ENCODE data around the gene SLC39A10. TPM values are rescaled to one million over a fixed set of nuclear protein-coding genes. Genes with fewer than 3 reads are reported as not detected.

Gene SLC39A10
- total RNA-seq, 2 donors from 2014 or later: 26.3 to 27.6 TPM

DNA sequence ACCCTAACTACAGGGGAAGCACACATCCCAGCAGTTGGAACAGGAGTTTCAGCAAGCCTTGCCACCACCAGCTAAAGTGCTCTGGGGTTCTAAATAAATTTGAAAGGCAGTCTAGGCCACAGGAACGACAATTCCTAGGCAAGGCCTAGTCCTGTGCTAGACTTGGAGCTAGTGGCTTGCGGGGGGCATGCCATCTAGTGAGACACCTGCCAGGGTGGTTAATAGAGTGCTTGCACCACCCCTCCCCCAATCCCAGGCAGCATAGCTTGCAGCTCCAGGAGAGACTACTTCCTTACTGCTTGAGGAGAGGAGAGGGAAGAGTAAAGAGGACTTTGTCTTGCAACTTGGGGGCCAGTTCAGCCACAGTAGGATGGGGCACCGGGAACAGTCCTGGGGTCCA, 101.8 kb downstream of the SLC39A10 start:
- no peak for TF ChIP-seq POLR2AphosphoS5 (IDR thresholded peaks at IDR 0.05)
- TF ChIP-seq POLR2A (IDR thresholded peaks at IDR 0.05): no peak
- TF ChIP-seq, protein P1, sequence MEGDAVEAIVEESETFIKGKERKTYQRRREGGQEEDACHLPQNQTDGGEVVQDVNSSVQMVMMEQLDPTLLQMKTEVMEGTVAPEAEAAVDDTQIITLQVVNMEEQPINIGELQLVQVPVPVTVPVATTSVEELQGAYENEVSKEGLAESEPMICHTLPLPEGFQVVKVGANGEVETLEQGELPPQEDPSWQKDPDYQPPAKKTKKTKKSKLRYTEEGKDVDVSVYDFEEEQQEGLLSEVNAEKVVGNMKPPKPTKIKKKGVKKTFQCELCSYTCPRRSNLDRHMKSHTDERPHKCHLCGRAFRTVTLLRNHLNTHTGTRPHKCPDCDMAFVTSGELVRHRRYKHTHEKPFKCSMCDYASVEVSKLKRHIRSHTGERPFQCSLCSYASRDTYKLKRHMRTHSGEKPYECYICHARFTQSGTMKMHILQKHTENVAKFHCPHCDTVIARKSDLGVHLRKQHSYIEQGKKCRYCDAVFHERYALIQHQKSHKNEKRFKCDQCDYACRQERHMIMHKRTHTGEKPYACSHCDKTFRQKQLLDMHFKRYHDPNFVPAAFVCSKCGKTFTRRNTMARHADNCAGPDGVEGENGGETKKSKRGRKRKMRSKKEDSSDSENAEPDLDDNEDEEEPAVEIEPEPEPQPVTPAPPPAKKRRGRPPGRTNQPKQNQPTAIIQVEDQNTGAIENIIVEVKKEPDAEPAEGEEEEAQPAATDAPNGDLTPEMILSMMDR (IDR thresholded peaks at IDR 0.05): no peak
- Histone ChIP-seq H3K27me3 (replicated peaks; ENCODE audit: insufficient read depth) (no peaks in the 10 kb centered on the region), H3K27ac (no peak overlapping the region), H3K9me3 (no peaks in the 10 kb centered on the region), H3K36me3 (no peaks in the 10 kb centered on the region), H3K4me3 (no peak overlapping the region), H3K4me1 (replicated peaks) (no peaks in the 10 kb centered on the region)
- intact Hi-C loops (cut with DNase I): no loop called here
- DNase-seq (ENCODE audit: low spot score): no peak
- 96% methylated on average over 3 of the region's 3 CpGs for WGBS

DNA sequence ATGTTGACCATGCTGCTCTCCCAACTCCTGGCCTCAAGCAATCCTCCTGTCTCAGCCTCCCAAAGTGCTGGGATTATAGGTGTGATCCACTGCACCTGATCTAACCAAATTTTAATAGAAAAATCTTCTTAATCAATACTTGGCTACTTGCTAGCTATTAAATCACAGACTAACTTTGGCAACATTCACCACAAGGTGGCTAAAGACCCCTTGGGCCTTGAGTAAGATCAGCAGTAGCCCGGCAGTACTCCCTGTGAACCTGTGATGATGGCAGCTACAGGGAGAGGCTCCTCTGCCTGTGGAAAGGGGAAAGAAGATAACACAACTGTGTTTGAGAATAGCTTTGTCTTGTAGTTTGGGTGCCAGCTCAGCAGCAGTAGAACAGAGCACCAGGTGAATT, 102.9 kb downstream of the SLC39A10 start:
- H3K4me1 ChIP-seq (replicated peaks): no peaks in the 10 kb centered on the region
- intact Hi-C loops (cut with DNase I): no loop called here
- no peak for DNase-seq (ENCODE audit: low spot score)
- H3K27me3 ChIP-seq (replicated peaks; ENCODE audit: insufficient read depth): no peaks in the 10 kb centered on the region
- TF ChIP-seq POLR2AphosphoS5 (IDR thresholded peaks at IDR 0.05): no peak
- TF ChIP-seq POLR2A (IDR thresholded peaks at IDR 0.05): no peak
- TF ChIP-seq, protein P1 (IDR thresholded peaks at IDR 0.05): no peak
- H3K27ac ChIP-seq: no peak overlapping the region
- no peak overlapping the region for H3K4me3 ChIP-seq
- H3K36me3 ChIP-seq: no peaks in the 10 kb centered on the region
- no peaks in the 10 kb centered on the region for H3K9me3 ChIP-seq
- WGBS: 95% methylated on average over 1 of the region's 1 CpG

DNA sequence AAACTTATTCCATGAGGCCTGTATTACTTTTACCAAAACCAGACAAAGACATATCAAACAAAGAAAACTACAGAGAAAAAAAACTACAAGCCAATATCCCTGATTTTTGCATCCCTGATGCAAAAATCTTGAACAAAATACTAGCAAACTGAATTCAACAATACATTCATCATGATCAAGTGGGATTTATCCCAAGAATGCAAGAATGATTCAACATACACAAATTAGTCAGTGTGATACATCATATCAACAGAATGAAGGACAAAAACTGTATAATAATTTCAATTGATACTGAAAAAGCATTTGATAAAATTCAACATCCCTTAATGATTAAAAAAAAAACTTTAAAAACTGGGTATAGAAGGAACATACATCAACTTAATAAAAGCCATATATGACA, 106.8 kb downstream of the SLC39A10 start:
- H3K27ac ChIP-seq: no peak overlapping the region
- H3K4me3 ChIP-seq: no peak overlapping the region
- no peak for DNase-seq (ENCODE audit: low spot score)
- TF ChIP-seq POLR2A (IDR thresholded peaks at IDR 0.05) (no peak), POLR2AphosphoS5 (IDR thresholded peaks at IDR 0.05) (no peak)
- TF ChIP-seq, protein P1 (IDR thresholded peaks at IDR 0.05): no peak
- no peaks in the 10 kb centered on the region for H3K4me1 ChIP-seq (replicated peaks)
- H3K27me3 ChIP-seq (replicated peaks; ENCODE audit: insufficient read depth): no peaks in the 10 kb centered on the region
- no peaks in the 10 kb centered on the region for H3K36me3 ChIP-seq
- intact Hi-C loops (cut with DNase I): no loop called here
- no peaks in the 10 kb centered on the region for H3K9me3 ChIP-seq

DNA sequence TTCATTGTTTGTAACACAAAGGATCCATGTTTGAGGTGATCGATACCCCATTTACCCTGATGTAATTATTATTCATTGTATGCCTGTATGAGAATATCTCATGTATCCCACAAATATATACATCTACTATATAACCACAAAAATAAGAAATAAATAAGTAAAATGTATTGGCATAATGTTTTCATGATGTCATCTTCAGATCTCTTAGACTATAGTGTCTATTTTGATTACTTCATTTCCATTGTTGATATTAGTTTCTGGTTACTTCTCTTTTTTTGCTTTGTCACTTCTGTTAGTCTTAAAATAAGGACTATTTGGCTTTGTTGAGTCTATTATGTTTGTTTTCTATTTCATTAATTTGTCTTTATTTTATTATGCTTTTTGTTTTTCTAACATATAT, 109.7 kb downstream of the SLC39A10 start:
- H3K9me3 ChIP-seq: no peaks in the 10 kb centered on the region
- H3K27ac ChIP-seq: no peak overlapping the region
- DNase-seq (ENCODE audit: low spot score): no peak
- no peaks in the 10 kb centered on the region for H3K4me1 ChIP-seq (replicated peaks)
- WGBS: 100% methylated on average over 1 of the region's 1 CpG
- intact Hi-C loops (cut with DNase I): no loop called here
- H3K4me3 ChIP-seq: no peak overlapping the region
- H3K27me3 ChIP-seq (replicated peaks; ENCODE audit: insufficient read depth): no peaks in the 10 kb centered on the region
- H3K36me3 ChIP-seq: no peaks in the 10 kb centered on the region
- TF ChIP-seq POLR2AphosphoS5 (IDR thresholded peaks at IDR 0.05) (no peak), POLR2A (IDR thresholded peaks at IDR 0.05) (no peak)
- TF ChIP-seq, protein P1 (IDR thresholded peaks at IDR 0.05): no peak

DNA sequence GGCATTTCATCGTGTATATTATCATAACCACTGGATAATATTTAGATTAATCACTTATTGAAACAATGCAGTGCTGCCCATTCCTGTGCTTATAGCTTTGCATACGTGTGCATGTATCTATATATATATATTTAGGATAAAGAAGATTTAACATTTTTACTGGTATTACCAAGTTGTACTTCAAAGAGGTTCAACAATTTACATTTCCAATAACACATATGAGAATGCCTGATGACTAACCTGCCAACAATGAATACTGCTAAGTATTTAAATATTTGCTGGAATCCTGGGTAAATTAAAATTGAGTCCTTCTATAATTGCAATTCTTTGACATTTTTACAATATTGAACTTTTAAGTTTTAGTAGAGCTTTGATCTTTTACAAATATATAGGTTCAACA, 111.4 kb downstream of the SLC39A10 start:
- intact Hi-C loops (cut with DNase I): no loop called here
- H3K27ac ChIP-seq: no peak overlapping the region
- 65% methylated on average over 2 of the region's 2 CpGs for WGBS
- no peaks in the 10 kb centered on the region for H3K9me3 ChIP-seq
- H3K36me3 ChIP-seq: no peaks in the 10 kb centered on the region
- H3K27me3 ChIP-seq (replicated peaks; ENCODE audit: insufficient read depth): no peaks in the 10 kb centered on the region
- H3K4me1 ChIP-seq (replicated peaks): no peaks in the 10 kb centered on the region
- H3K4me3 ChIP-seq: no peak overlapping the region
- TF ChIP-seq POLR2A (IDR thresholded peaks at IDR 0.05): no peak
- no peak for TF ChIP-seq POLR2AphosphoS5 (IDR thresholded peaks at IDR 0.05)
- TF ChIP-seq, protein P1 (IDR thresholded peaks at IDR 0.05): no peak
- no peak for DNase-seq (ENCODE audit: low spot score)
